GM12875 (cell line): ENCODE results near the gene C1orf21.

Experiments
- H3K4me3 ChIP-seq: one replicate; pipeline ENCODE4 v1.5.1; 2011; ENCODE audit warnings: low read depth, low read length, control low read depth
- CTCF ChIP-seq: IDR thresholded peaks from 2 replicates; pipeline ENCODE4 v1.5.1; 2011; ENCODE audit warnings: low read depth, mild to moderate bottlenecking, control low read depth, inconsistent platforms, low read length, moderate library complexity, borderline replicate concordance; ENCODE audit not compliant: insufficient read depth

C1orf21 gene

GRCh38 chr1:184487531-184488193 lies 100.8 kb downstream of the C1orf21 start:
- TF ChIP-seq CTCF, result no peak
- H3K4me3 ChIP-seq, result no peak overlapping the region

GRCh38 chr1:184489908-184490307 lies 103.1 kb downstream of the C1orf21 start:
- TF ChIP-seq CTCF, result no peak
- H3K4me3 ChIP-seq, result no peak overlapping the region

- H3K4me3 ChIP-seq, result no peak overlapping the region
These were observed 105.7 kb downstream of the C1orf21 start for GRCh38 chr1:184492536-184492935.

GRCh38 chr1:184493987-184494388 lies 107.2 kb downstream of the C1orf21 start:
- H3K4me3 ChIP-seq, result no peak overlapping the region
- no peak for TF ChIP-seq CTCF

More at GRCh38 chr1:184492536-184492935, 105.7 kb downstream of the C1orf21 start:
- TF ChIP-seq CTCF, result no peak

- no peak for TF ChIP-seq CTCF
These were observed 108.1 kb downstream of the C1orf21 start for GRCh38 chr1:184494929-184495328.

GRCh38 chr1:184497959-184498723 lies 111.3 kb downstream of the C1orf21 start:
- TF ChIP-seq CTCF, result no peak
- no peak overlapping the region for H3K4me3 ChIP-seq

More at GRCh38 chr1:184494929-184495328, 108.1 kb downstream of the C1orf21 start:
- peak overlapping the region; percentile 10 for H3K4me3 ChIP-seq

GRCh38 chr1:184499616-184500015 lies 112.8 kb downstream of the C1orf21 start:
- H3K4me3 ChIP-seq, result no peak overlapping the region
- no peak for TF ChIP-seq CTCF
